Colonic mucosa (tissue), 4 donors: ENCODE data around the gene MAP4K1. TPM values are rescaled to one million over a fixed set of nuclear protein-coding genes. Genes with fewer than 3 reads are reported as not detected.
A peak's percentile ranks its signal among the peaks of the same experiment; 100 is the strongest.

Source experiments
- DNase-seq: peaks from one replicate; pipeline ENCODE4 v3.0.0-alpha.2; 2020
- H3K27ac ChIP-seq: fragments of 200-600 bp; one replicate; pipeline ENCODE4 v1.8.0; 2021
- H3K27me3 ChIP-seq: fragments of 200-600 bp; one replicate; pipeline ENCODE4 v1.8.0; 2021
- H3K36me3 ChIP-seq: fragments of 200-600 bp; one replicate; pipeline ENCODE4 v1.8.0; 2021
- H3K4me1 ChIP-seq: fragments of 200-600 bp; one replicate; pipeline ENCODE4 v1.8.0; 2021; ENCODE audit warnings: mild to moderate bottlenecking
- H3K4me3 ChIP-seq: fragments of 200-600 bp; one replicate; pipeline ENCODE4 v1.8.0; 2021
- H3K9ac ChIP-seq, 2 donors: one replicate each; pipeline ENCODE4 v1.7.0; 2013; ENCODE audit warnings: control low read depth in 2 of 2, low read depth in 2 of 2, low read length in 2 of 2
- H3K9me3 ChIP-seq: fragments of 200-600 bp; one replicate; pipeline ENCODE4 v1.8.0; 2021
- CTCF ChIP-seq: fragments of 200-600 bp; IDR thresholded peaks from one replicate; pipeline ENCODE4 v1.8.0; 2022; ENCODE audit warnings: antibody characterized with exemption, mild to moderate bottlenecking
- intact Hi-C: fragments of 100-400 bp; cut with DNase I; formaldehyde crosslinking; loops from one replicate; pipeline ENCODE4 v1.14.1; 2022
- total RNA-seq, 2 donors: library from RNA; stranded (reverse); fragmentation: NEBNext Ultra II Directional in 1 of 2; extraction: Animal tissue kit (Norgen Biotek cat#: 25700) in 1 of 2; gene quantifications; one replicate each; pipeline ENCODE4 v1.2.1, GENCODE V29; 2021
- donor health status: healthy.
- donor health status: DM: no; HTN: no; CAD: no.
- donor health status: DM: no; HTN: no; CAD: no.

Gene MAP4K1
- total RNA-seq, 2 donors from 2014 or later = 2.6 to 4.9 TPM

- Histone ChIP-seq H3K9me3 (no peaks in the 10 kb centered on the region), H3K27me3 (no peaks in the 10 kb centered on the region), H3K9ac (peak overlapping the region; percentile 100), H3K27ac (peak overlapping the region; percentile 95), H3K4me3 (peak overlapping the region; percentile 79), H3K36me3 (no peaks in the 10 kb centered on the region), H3K4me1 (peaks cover 5% of the 10 kb centered on the region)
- intact Hi-C loops = loop anchor here (5.0 kb wide), 1 partner anchor 33 kb away; no protein-coding TSS in a partner anchor
- DNase-seq = peak; percentile 91
- TF ChIP-seq CTCF = no peak
Measured at GRCh38 chr19:38649305-38650171, 31.8 kb upstream of the MAP4K1 start.

GRCh38 chr19:38648769-38649304 lies 31.1 kb upstream of the MAP4K1 start:
- Histone ChIP-seq H3K9ac (peak overlapping the region; percentile 100), H3K27me3 (no peaks in the 10 kb centered on the region), H3K36me3 (no peaks in the 10 kb centered on the region), H3K4me1 (peaks cover 5% of the 10 kb centered on the region), H3K9me3 (no peaks in the 10 kb centered on the region), H3K4me3 (peak overlapping the region; percentile 79), H3K27ac (peak overlapping the region; percentile 95)
- intact Hi-C loops = loop anchor here (5.0 kb wide), 1 partner anchor 33 kb away; no protein-coding TSS in a partner anchor
- DNase-seq = no peak
- TF ChIP-seq CTCF = no peak

- H3K27ac ChIP-seq = peak overlapping the region; percentile 95
- H3K9me3 ChIP-seq = no peaks in the 10 kb centered on the region
- H3K4me1 ChIP-seq = peaks cover 5% of the 10 kb centered on the region
- intact Hi-C loops = loop anchor here (5.0 kb wide), 1 partner anchor 34 kb away; no protein-coding TSS in a partner anchor
- H3K36me3 ChIP-seq = no peaks in the 10 kb centered on the region
- TF ChIP-seq CTCF = no peak
- H3K4me3 ChIP-seq = peak overlapping the region; percentile 79
- peak overlapping the region; percentile 100 for H3K9ac ChIP-seq
- peak; percentile 29 for DNase-seq
- H3K27me3 ChIP-seq = no peaks in the 10 kb centered on the region
Measured at GRCh38 chr19:38647966-38648768, 30.4 kb upstream of the MAP4K1 start.

GRCh38 chr19:38647368-38647965 lies 29.7 kb upstream of the MAP4K1 start, which contains the start of gene ACTN4:
Gene ACTN4 (plus strand): TSS chr19:38647649. CDS start chr19:38647746, 97 bp downstream.
- Histone ChIP-seq H3K9me3 (no peaks in the 10 kb centered on the region), H3K4me3 (peak within 1 kb of the TSS; percentile 79), H3K4me1 (peaks cover 6% of the 10 kb centered on the region), H3K36me3 (no peaks in the 10 kb centered on the region), H3K27me3 (no peaks in the 10 kb centered on the region), H3K27ac (peak within 1 kb of the TSS; percentile 95), H3K9ac (peak within 1 kb of the TSS; percentile 100)
- peak; percentile 99 for DNase-seq
- intact Hi-C loops = loop anchor here (5.0 kb wide), 1 partner anchor 35 kb away; no protein-coding TSS in a partner anchor
- TF ChIP-seq CTCF = no peak
